Thoracic aorta (tissue), 2 donors: ENCODE measurements around the gene ZNF3. TPM values are rescaled to one million over a fixed set of nuclear protein-coding genes. Genes with fewer than 3 reads are reported as not detected.

Source experiments
- ATAC-seq: fragments of 150-250 bp; one replicate; pipeline ENCODE4 v1.8.0; 2017; ENCODE audit warnings: low read depth; ENCODE audit not compliant: insufficient number of reproducible peaks, low FRiP score
- DNase-seq: peaks from one replicate; pipeline ENCODE4 v3.0.0-alpha.2; 2020; ENCODE audit warnings: low spot score
- H3K27ac ChIP-seq, 2 donors: fragments of 200-600 bp; sonication (generic); 1 replicate in 1 of 2; 2 replicates in 1 of 2; pipeline ENCODE4 v1.5.1; 2016; ENCODE audit warnings: mild to moderate bottlenecking in 2 of 2, moderate library complexity in 2 of 2
- H3K27me3 ChIP-seq: fragments of 200-600 bp; sonication (generic); replicated peaks from 2 replicates; pipeline ENCODE4 v1.6.0; 2016; ENCODE audit warnings: mild to moderate bottlenecking; ENCODE audit not compliant: insufficient read depth
- H3K36me3 ChIP-seq: fragments of 200-600 bp; sonication (generic); one replicate; pipeline ENCODE4 v1.5.1; 2016
- H3K4me1 ChIP-seq, 2 donors: fragments of 200-600 bp; sonication (generic); 1 replicate in 1 of 2; 2 replicates in 1 of 2; pipeline versions ENCODE4 v1.5.1 to v1.6.0; 2016; ENCODE audit warnings: low read depth in 2 of 2, mild to moderate bottlenecking in 1 of 2; ENCODE audit not compliant: control insufficient read depth in 1 of 2
- H3K4me3 ChIP-seq: fragments of 200-600 bp; sonication (generic); 2 replicates; pipeline ENCODE4 v1.5.1; 2016; ENCODE audit warnings: mild to moderate bottlenecking
- H3K9me3 ChIP-seq: fragments of 200-600 bp; sonication (generic); 2 replicates; pipeline ENCODE4 v1.5.1; 2016
- total RNA-seq, 2 donors: library from RNA; depleted of rRNA; stranded (reverse); fragments of >200 nt; gene quantifications; one replicate each; pipeline versions ENCODE4 v1.1.0 to v1.2.3, GENCODE V29; 2016
- TF ChIP-seq, protein P1 (sequence below): fragments of 200-600 bp; sonication (generic); IDR thresholded peaks from one replicate; pipeline ENCODE4 v1.5.1; 2019; ENCODE audit warnings: antibody characterized with exemption

ZNF3 gene
- total RNA-seq, 2 donors from 2014 or later = 15.2 to 29.6 TPM

DNA sequence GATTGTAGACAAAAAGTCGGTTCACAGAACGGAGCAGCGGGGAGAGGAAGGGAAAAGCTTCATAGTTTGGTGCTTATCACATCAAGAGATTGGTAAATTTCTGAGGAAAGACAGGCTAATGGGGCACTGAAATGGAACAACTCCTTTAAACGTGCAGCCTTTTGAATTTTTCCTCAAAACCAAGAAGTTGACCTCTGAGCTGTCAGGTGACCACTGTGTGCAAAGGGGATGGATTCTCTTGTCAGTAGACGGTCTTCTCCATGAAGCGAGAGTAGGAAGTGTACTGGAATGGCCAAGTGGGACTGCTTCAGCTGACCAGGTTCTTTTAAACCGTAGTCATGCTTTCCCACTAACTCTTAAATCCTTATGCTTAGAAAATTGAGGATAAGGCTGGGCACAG is 43.2 kb downstream of the ZNF3 start:
- peaks cover 0 to 12% of the 10 kb centered on the region in 2 donors for H3K4me1 ChIP-seq
- no peak overlapping the region for H3K27ac ChIP-seq
- peaks cover 19% of the 10 kb centered on the region for H3K36me3 ChIP-seq
- no peak for ATAC-seq
- H3K9me3 ChIP-seq = no peaks in the 10 kb centered on the region
- H3K27me3 ChIP-seq = no peaks in the 10 kb centered on the region
- TF ChIP-seq, protein P1, sequence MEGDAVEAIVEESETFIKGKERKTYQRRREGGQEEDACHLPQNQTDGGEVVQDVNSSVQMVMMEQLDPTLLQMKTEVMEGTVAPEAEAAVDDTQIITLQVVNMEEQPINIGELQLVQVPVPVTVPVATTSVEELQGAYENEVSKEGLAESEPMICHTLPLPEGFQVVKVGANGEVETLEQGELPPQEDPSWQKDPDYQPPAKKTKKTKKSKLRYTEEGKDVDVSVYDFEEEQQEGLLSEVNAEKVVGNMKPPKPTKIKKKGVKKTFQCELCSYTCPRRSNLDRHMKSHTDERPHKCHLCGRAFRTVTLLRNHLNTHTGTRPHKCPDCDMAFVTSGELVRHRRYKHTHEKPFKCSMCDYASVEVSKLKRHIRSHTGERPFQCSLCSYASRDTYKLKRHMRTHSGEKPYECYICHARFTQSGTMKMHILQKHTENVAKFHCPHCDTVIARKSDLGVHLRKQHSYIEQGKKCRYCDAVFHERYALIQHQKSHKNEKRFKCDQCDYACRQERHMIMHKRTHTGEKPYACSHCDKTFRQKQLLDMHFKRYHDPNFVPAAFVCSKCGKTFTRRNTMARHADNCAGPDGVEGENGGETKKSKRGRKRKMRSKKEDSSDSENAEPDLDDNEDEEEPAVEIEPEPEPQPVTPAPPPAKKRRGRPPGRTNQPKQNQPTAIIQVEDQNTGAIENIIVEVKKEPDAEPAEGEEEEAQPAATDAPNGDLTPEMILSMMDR = no peak
- DNase-seq = no peak
- no peak overlapping the region for H3K4me3 ChIP-seq

DNA sequence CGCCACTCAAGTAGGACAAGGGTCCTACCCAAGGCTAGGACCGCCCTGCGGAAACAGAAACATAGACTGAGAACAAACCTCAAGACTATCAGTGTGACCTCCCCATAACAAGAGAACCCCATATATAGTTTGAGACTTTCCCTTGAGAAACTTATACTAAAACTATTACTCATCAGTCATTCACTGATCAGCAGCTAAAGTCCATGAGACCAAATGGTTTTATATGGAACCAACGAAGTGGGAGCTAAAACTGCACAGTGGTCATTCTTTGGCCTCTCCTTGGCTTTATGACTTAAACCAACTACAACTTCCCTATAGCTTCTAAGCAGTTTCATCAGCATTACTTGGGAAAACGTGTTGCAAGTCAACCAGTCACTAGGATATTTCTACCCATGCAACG is 45.6 kb downstream of the ZNF3 start:
- no peak overlapping the region for H3K4me3 ChIP-seq
- TF ChIP-seq, protein P1 = no peak
- DNase-seq = no peak
- no peak for ATAC-seq
- no peaks in the 10 kb centered on the region for H3K9me3 ChIP-seq
- peaks cover 0 to 12% of the 10 kb centered on the region in 2 donors for H3K4me1 ChIP-seq
- no peaks in the 10 kb centered on the region for H3K27me3 ChIP-seq
- H3K27ac ChIP-seq = no peak overlapping the region
- peaks cover 34% of the 10 kb centered on the region for H3K36me3 ChIP-seq

DNA sequence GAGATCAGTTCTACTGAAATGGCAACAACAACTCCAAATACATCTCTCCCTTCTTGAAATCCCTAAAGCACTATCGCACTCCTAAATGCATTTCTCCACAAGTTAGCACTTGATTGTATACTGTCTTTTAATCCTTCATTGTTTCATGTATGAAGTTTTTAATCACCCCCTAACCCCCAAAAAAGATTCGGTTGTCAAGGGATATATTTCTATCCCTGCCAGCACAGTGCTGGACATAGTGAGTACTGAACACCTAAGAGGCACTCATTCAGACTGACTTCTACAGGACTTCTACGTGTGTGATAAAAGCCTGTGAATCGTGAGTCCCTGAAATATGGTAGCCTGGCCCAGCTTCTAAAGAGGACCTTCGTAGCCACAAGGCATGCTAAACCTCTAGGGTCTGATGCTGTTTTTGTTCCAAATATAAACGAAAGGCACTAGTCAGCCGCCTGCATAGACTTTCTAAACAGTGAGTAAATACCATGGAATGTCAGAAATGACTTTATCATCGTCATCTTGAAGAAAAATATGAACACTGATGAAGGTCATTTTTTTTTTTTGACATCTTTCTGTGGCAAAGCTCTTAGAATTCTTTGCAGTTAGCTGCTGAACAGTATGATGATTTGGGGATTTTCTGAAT is 46.5 kb downstream of the ZNF3 start:
- ATAC-seq = no peak
- peaks cover 37% of the 10 kb centered on the region for H3K36me3 ChIP-seq

DNA sequence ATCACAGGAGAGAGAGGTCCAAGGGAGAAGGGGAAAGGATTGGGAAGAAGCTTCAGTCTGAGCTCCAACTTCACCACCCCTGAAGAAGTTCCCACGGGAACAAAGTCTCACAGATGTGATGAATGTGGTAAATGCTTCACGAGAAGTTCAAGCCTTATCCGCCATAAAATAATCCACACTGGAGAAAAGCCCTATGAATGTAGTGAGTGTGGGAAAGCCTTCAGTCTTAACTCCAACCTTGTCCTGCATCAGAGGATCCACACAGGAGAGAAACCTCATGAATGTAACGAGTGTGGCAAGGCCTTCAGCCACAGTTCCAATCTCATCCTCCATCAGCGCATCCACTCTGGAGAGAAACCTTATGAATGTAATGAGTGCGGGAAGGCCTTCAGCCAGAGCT is 48.0 kb downstream of the ZNF3 start:
- TF ChIP-seq, protein P1 = no peak
- DNase-seq (no peak), ATAC-seq (no peak)
- peaks cover 0 to 12% of the 10 kb centered on the region in 2 donors for H3K4me1 ChIP-seq
- H3K27ac ChIP-seq = no peak overlapping the region
- no peak overlapping the region for H3K4me3 ChIP-seq
- no peaks in the 10 kb centered on the region for H3K9me3 ChIP-seq
- H3K27me3 ChIP-seq = no peaks in the 10 kb centered on the region
- H3K36me3 ChIP-seq = peaks cover 41% of the 10 kb centered on the region

More for the DNA sequence above, 46.5 kb downstream of the ZNF3 start:
- Histone ChIP-seq H3K4me3 (no peak overlapping the region), H3K27ac (no peak overlapping the region), H3K27me3 (no peaks in the 10 kb centered on the region), H3K9me3 (no peaks in the 10 kb centered on the region), H3K4me1 (peaks cover 0 to 12% of the 10 kb centered on the region in 2 donors)
- DNase-seq = no peak
- TF ChIP-seq, protein P1 = no peak

DNA sequence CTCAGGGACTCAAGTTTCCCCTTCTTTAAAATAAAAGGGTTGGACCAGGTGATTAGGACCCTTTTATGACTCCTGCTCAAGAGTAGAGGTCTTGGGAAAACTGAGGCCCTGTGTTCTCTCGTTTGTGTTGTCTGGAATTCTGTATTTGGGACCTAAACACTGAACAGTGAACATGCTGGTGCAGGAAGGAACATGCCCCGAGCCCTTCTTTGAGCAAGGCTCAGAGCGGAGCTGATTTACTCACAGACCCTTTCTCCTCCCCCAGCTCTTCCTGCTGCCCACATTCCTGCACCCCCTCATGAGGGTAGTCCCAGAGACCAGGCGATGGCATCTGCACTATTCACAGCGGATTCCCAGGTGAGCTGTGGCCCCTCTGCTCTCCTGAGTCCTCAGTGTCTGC is 51.9 kb downstream of the ZNF3 start:
- peaks cover 0 to 1% of the 10 kb centered on the region in 2 donors for H3K4me1 ChIP-seq
- TF ChIP-seq, protein P1 = no peak
- ATAC-seq = no peak
- H3K4me3 ChIP-seq = no peak overlapping the region
- peaks cover 52% of the 10 kb centered on the region for H3K36me3 ChIP-seq
- H3K27ac ChIP-seq = no peak overlapping the region
- no peak for DNase-seq
- H3K27me3 ChIP-seq = no peaks in the 10 kb centered on the region
- H3K9me3 ChIP-seq = no peaks in the 10 kb centered on the region
